Thyroid gland (tissue), 4 donors: ENCODE measurements around the gene TMSB4X.

ENCODE experiments used
- CTCF ChIP-seq, 6 experiments: fragments of 200-600 bp in 3 of 6; fragments of 450-650 bp in 3 of 6; sonication (generic) in 3 of 6; IDR thresholded peaks; one replicate each; pipeline ENCODE4 v1.5.1; 2016 to 2019; ENCODE audit warnings: antibody characterized with exemption in 6 of 6, mild to moderate bottlenecking in 2 of 6, inconsistent platforms in 1 of 6, moderate library complexity in 1 of 6
- POLR2A ChIP-seq, 2 donors: fragments of 450-650 bp; IDR thresholded peaks; one replicate each; pipeline ENCODE4 v1.6.1; 2017; ENCODE audit warnings: antibody characterized with exemption in 2 of 2, mild to moderate bottlenecking in 2 of 2, moderate library complexity in 1 of 2

- TF ChIP-seq CTCF (IDR thresholded peaks at IDR 0.05) (no peak), POLR2A (IDR thresholded peaks at IDR 0.05) (no peak)
Observed at GRCh38 chrX:12949205-12949926, 25.5 kb upstream of the TMSB4X start.
